ENCODE results near the gene EIF4G3.
"Not testable (repeated sequence)": the region's sequence is repeated elsewhere in the genome, so short reads cannot be mapped to it uniquely, and the experiment has no call there.

EIF4G3 gene

DNA sequence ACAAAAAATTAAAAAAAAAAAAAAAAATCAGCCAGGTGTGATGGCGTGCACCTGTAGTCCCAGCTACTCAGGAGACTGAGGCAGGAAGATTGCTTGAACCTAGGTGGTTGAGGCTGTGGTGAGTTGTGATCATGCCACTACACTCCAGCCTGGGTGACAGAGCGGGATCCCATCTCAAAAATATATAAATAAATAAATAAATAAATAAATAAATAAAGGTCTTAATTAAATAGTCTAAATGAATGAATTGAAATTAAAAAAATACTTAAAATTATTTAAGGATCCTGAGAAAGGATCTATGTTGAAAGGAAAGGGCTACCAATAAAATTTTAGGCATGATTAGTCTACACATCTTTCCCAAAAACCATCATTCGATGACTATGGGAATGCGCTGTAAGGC is 322.2 kb downstream of the EIF4G3 start:
- Histone ChIP-seq H3K79me2 (ENCODE audit: control insufficient read depth, low read length) (no peaks in the 10 kb centered on the region), H3F3A (ENCODE audit: control insufficient read depth, insufficient read depth) (no peaks in the 10 kb centered on the region; the same call in 1 of the 2 replicates), H3K9me3 (ENCODE audit: control insufficient read depth, insufficient read depth, low read length) (no peaks in the 10 kb centered on the region), H3K4me2 (ENCODE audit: low read length) (no peak overlapping the region), H4K20me1 (ENCODE audit: control insufficient read depth, insufficient read depth, low read depth, low read length) (no peaks in the 10 kb centered on the region), H3K9me2 (replicated peaks; ENCODE audit: control insufficient read depth, low read length) (no peaks in the 10 kb centered on the region), H3K27ac (ENCODE audit: low read depth, low read length) (no peak overlapping the region), H3K36me3 (ENCODE audit: control insufficient read depth, low read length) (peaks cover 68% of the 10 kb centered on the region), H3K4me3 (ENCODE audit: low read length) (no peak overlapping the region), H3K4me1 (ENCODE audit: control insufficient read depth, low read length) (no peaks in the 10 kb centered on the region), H3K27me3 (ENCODE audit: control insufficient read depth, low read length) (no peaks in the 10 kb centered on the region)
- no peak for TF ChIP-seq CTCF (IDR thresholded peaks at IDR 0.05; ENCODE audit: low read depth, low read length, poor library complexity, severe bottlenecking)
- TF ChIP-seq EZH2phosphoT487 (IDR thresholded peaks at IDR 0.05; ENCODE audit: borderline replicate concordance, low read length): no peak

DNA sequence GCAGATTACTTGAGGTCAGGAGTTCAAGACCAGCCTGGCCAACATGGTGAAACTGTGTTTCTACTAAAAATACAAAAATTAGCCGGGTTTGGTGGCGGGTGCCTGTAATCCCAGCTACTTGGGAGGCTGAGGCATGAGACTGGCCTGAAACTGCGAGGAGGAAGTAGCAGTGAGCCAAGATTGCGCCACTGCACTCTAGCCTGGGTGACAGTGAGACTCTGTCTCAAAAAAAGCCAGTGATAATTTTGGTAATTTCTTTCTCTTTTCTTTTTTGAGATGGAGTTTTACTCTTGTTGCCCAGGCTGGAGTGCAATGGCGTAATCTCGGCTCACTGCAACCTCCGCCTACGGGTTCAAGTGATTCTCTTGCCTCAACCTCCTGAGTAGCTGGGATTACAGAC is 324.9 kb downstream of the EIF4G3 start:
- not testable (repeated sequence) for H3K27me3 ChIP-seq (ENCODE audit: control insufficient read depth, low read length); H3K4me2 ChIP-seq (ENCODE audit: low read length); H4K20me1 ChIP-seq (ENCODE audit: control insufficient read depth, insufficient read depth, low read depth, low read length); H3K9me3 ChIP-seq (ENCODE audit: control insufficient read depth, insufficient read depth, low read length); H3K27ac ChIP-seq (ENCODE audit: low read depth, low read length); H3K79me2 ChIP-seq (ENCODE audit: control insufficient read depth, low read length); H3K4me1 ChIP-seq (ENCODE audit: control insufficient read depth, low read length); H3K4me3 ChIP-seq (ENCODE audit: low read length); H3K9me2 ChIP-seq (replicated peaks; ENCODE audit: control insufficient read depth, low read length); H3F3A ChIP-seq (ENCODE audit: control insufficient read depth, insufficient read depth)
- H3K36me3 ChIP-seq (ENCODE audit: control insufficient read depth, low read length): peaks cover 69% of the 10 kb centered on the region

DNA sequence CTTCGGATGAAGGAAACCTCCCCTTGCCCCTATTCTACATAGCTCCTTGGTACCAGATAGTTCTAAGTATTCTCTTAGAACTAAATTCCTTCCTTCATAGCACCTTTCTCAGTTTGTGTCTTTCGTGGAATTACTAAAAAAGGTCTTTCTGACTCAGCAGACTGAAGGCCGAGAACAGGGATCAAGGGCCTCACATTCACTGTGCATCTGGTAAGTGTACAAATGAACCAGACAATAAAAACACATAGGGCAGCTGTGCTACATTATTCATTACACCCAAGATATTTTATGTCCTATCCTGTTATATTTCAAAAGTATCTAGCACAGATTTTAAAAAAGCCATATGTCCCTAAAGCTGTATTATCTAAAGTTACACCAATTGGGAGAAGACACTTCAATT is 326.7 kb downstream of the EIF4G3 start:
- Histone ChIP-seq H3K4me1 (ENCODE audit: control insufficient read depth, low read length) (no peaks in the 10 kb centered on the region), H3F3A (ENCODE audit: control insufficient read depth, insufficient read depth) (no peaks in the 10 kb centered on the region), H3K36me3 (ENCODE audit: control insufficient read depth, low read length) (peaks cover 70% of the 10 kb centered on the region), H4K20me1 (ENCODE audit: control insufficient read depth, insufficient read depth, low read depth, low read length) (no peaks in the 10 kb centered on the region), H3K9me3 (ENCODE audit: control insufficient read depth, insufficient read depth, low read length) (no peaks in the 10 kb centered on the region), H3K4me2 (ENCODE audit: low read length) (no peak overlapping the region), H3K27ac (ENCODE audit: low read depth, low read length) (no peak overlapping the region), H3K4me3 (ENCODE audit: low read length) (no peak overlapping the region), H3K27me3 (ENCODE audit: control insufficient read depth, low read length) (no peaks in the 10 kb centered on the region), H3K9me2 (replicated peaks; ENCODE audit: control insufficient read depth, low read length) (no peaks in the 10 kb centered on the region), H3K79me2 (ENCODE audit: control insufficient read depth, low read length) (no peaks in the 10 kb centered on the region)
- TF ChIP-seq CTCF (IDR thresholded peaks at IDR 0.05; ENCODE audit: low read depth, low read length, poor library complexity, severe bottlenecking) (no peak), EZH2phosphoT487 (IDR thresholded peaks at IDR 0.05; ENCODE audit: borderline replicate concordance, low read length) (no peak)

GRCh38 chr1:20849100-20849499 is 327.6 kb downstream of the EIF4G3 start:
- H3K79me2 ChIP-seq (ENCODE audit: control insufficient read depth, low read length): no peaks in the 10 kb centered on the region
- peaks cover 64% of the 10 kb centered on the region for H3K36me3 ChIP-seq (ENCODE audit: control insufficient read depth, low read length)
- TF ChIP-seq EZH2phosphoT487 (IDR thresholded peaks at IDR 0.05; ENCODE audit: borderline replicate concordance, low read length): no peak
- TF ChIP-seq CTCF (IDR thresholded peaks at IDR 0.05; ENCODE audit: low read depth, low read length, poor library complexity, severe bottlenecking): no peak
- no peaks in the 10 kb centered on the region for H3K9me3 ChIP-seq (ENCODE audit: control insufficient read depth, insufficient read depth, low read length)
- H3F3A ChIP-seq (ENCODE audit: control insufficient read depth, insufficient read depth): no peaks in the 10 kb centered on the region
- no peak overlapping the region for H3K4me3 ChIP-seq (ENCODE audit: low read length)
- no peaks in the 10 kb centered on the region for H4K20me1 ChIP-seq (ENCODE audit: control insufficient read depth, insufficient read depth, low read depth, low read length)
- no peaks in the 10 kb centered on the region for H3K27me3 ChIP-seq (ENCODE audit: control insufficient read depth, low read length)
- no peaks in the 10 kb centered on the region for H3K4me1 ChIP-seq (ENCODE audit: control insufficient read depth, low read length)
- no peaks in the 10 kb centered on the region for H3K9me2 ChIP-seq (replicated peaks; ENCODE audit: control insufficient read depth, low read length)
- no peak overlapping the region for H3K4me2 ChIP-seq (ENCODE audit: low read length)
- H3K27ac ChIP-seq (ENCODE audit: low read depth, low read length): no peak overlapping the region
